Gastrocnemius medialis (tissue), 4 donors: ENCODE measurements around the gene MCL1.

ENCODE experiments used
- POLR2A ChIP-seq, 2 donors: fragments of 450-650 bp; IDR thresholded peaks; one replicate each; pipeline ENCODE4 v1.6.1; 2017; ENCODE audit warnings: antibody characterized with exemption in 2 of 2, mild to moderate bottlenecking in 2 of 2, moderate library complexity in 2 of 2
- TF ChIP-seq, protein P1 (sequence below), 5 experiments: fragments of 450-650 bp in 3 of 5; fragments of 200-600 bp in 2 of 5; sonication (generic) in 2 of 5; IDR thresholded peaks in 4 of 5; conservative IDR thresholded peaks in 1 of 5; 1 replicate in 4 of 5; 2 replicates in 1 of 5; pipeline ENCODE4 v1.5.1; 2016 to 2019; ENCODE audit warnings: antibody characterized with exemption in 5 of 5, mild to moderate bottlenecking in 3 of 5, moderate library complexity in 3 of 5

DNA sequence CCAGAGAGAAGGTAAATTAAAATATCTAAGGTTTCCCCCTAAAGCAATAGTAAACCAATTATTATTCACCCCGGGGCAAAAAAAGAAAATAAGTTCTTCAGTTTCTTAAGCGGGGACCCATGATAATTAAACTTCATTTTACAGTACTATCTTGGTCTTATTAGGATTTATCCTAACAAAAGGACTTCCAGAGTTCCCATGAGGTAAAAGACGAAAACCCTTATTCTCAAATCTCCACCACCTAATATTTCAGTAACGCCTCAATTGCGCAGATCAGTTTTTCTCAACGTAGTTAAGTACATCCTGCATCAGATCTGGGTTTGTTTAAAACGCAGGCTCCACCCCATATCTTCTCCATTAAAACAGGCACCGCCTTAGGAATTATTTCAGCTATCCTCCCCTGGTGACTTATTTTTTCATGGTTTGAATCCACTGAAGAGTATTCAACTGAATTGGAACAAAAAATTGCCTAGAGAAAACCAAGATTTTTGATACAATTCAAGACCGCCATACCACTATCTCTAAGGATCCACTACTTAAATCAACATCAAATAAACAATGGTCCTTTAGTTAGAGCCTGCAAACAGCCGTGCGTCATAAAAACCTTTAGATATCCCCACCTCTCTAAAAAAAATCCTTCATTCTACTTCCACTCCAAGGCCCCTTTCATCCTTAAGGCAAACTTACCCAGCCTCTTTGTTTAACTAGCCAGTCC is 1.7 kb downstream of the MCL1 start:
- TF ChIP-seq, protein P1, sequence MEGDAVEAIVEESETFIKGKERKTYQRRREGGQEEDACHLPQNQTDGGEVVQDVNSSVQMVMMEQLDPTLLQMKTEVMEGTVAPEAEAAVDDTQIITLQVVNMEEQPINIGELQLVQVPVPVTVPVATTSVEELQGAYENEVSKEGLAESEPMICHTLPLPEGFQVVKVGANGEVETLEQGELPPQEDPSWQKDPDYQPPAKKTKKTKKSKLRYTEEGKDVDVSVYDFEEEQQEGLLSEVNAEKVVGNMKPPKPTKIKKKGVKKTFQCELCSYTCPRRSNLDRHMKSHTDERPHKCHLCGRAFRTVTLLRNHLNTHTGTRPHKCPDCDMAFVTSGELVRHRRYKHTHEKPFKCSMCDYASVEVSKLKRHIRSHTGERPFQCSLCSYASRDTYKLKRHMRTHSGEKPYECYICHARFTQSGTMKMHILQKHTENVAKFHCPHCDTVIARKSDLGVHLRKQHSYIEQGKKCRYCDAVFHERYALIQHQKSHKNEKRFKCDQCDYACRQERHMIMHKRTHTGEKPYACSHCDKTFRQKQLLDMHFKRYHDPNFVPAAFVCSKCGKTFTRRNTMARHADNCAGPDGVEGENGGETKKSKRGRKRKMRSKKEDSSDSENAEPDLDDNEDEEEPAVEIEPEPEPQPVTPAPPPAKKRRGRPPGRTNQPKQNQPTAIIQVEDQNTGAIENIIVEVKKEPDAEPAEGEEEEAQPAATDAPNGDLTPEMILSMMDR (IDR thresholded peaks at IDR 0.05 in 4 of 5, conservative IDR thresholded peaks at IDR 0.05 in 1 of 5) = no peak
- peak; percentile 31 to 37 for TF ChIP-seq POLR2A (IDR thresholded peaks at IDR 0.05)
